ENCODE data around the gene NAGPA. TPM values are rescaled to one million over a fixed set of nuclear protein-coding genes. Genes with fewer than 3 reads are reported as not detected.

Gene NAGPA
- total RNA-seq, 1 experiment from 2014 or later = 11.7 TPM

- Histone ChIP-seq H3K27me3 (replicated peaks; ENCODE audit: insufficient read depth, low read depth, low read length, poor library complexity) (peaks cover 58% of the 10 kb centered on the region), H3K36me3 (ENCODE audit: insufficient read depth, low read length, poor library complexity, severe bottlenecking) (no peaks in the 10 kb centered on the region), H3K27ac (ENCODE audit: low read depth, low read length, poor library complexity, severe bottlenecking) (no peak overlapping the region), H3K4me1 (ENCODE audit: insufficient read depth, low read length, poor library complexity, severe bottlenecking) (no peaks in the 10 kb centered on the region), H3K9me3 (ENCODE audit: low read depth, low read length, poor library complexity, severe bottlenecking) (no peaks in the 10 kb centered on the region), H3K4me3 (ENCODE audit: low read depth, low read length, poor library complexity, severe bottlenecking) (no peak overlapping the region)
- no TSS peak for BruUV-seq (replicated peaks)
- no peak for TF ChIP-seq CTCF (conservative IDR thresholded peaks at IDR 0.05; ENCODE audit: low read depth, low read length)
- no peak for DNase-seq (ENCODE audit: low spot score)
- intact Hi-C loops (cut with micrococcal nuclease; ENCODE audit: unreplicated experiment) = no loop called here
- ChIA-PET CTCF (no interaction called here), POLR2A (ENCODE audit: low non-redundant PET) (no interaction called here)
Observed at GRCh38 chr16:4990415-4990814, 43.3 kb downstream of the NAGPA start.

GRCh38 chr16:4989391-4990006 lies 44.2 kb downstream of the NAGPA start:
- CTCF ChIA-PET = no interaction called here
- no peaks in the 10 kb centered on the region for H3K9me3 ChIP-seq (ENCODE audit: low read depth, low read length, poor library complexity, severe bottlenecking)

GRCh38 chr16:4988647-4989046 lies 45.1 kb downstream of the NAGPA start:
- no peak for DNase-seq (ENCODE audit: low spot score)
- ChIA-PET POLR2A (ENCODE audit: low non-redundant PET) (no interaction called here), CTCF (no interaction called here)

More at GRCh38 chr16:4989391-4990006, 44.2 kb downstream of the NAGPA start:
- POLR2A ChIA-PET (ENCODE audit: low non-redundant PET) = no interaction called here
- intact Hi-C loops (cut with micrococcal nuclease; ENCODE audit: unreplicated experiment) = no loop called here
- Histone ChIP-seq H3K27me3 (replicated peaks; ENCODE audit: insufficient read depth, low read depth, low read length, poor library complexity) (peaks cover 58% of the 10 kb centered on the region), H3K4me1 (ENCODE audit: insufficient read depth, low read length, poor library complexity, severe bottlenecking) (no peaks in the 10 kb centered on the region), H3K4me3 (ENCODE audit: low read depth, low read length, poor library complexity, severe bottlenecking) (no peak overlapping the region), H3K27ac (ENCODE audit: low read depth, low read length, poor library complexity, severe bottlenecking) (no peak overlapping the region), H3K36me3 (ENCODE audit: insufficient read depth, low read length, poor library complexity, severe bottlenecking) (no peaks in the 10 kb centered on the region)
- TF ChIP-seq EZH2 (IDR thresholded peaks at IDR 0.05; ENCODE audit: borderline replicate concordance, low read depth, low read length, poor library complexity, severe bottlenecking) (no peak), CTCF (conservative IDR thresholded peaks at IDR 0.05; ENCODE audit: low read depth, low read length) (no peak)
- no peak for DNase-seq (ENCODE audit: low spot score)
- no TSS peak for BruUV-seq (replicated peaks)

More at GRCh38 chr16:4988647-4989046, 45.1 kb downstream of the NAGPA start:
- Histone ChIP-seq H3K27ac (ENCODE audit: low read depth, low read length, poor library complexity, severe bottlenecking) (no peak overlapping the region), H3K4me1 (ENCODE audit: insufficient read depth, low read length, poor library complexity, severe bottlenecking) (no peaks in the 10 kb centered on the region), H3K9me3 (ENCODE audit: low read depth, low read length, poor library complexity, severe bottlenecking) (no peaks in the 10 kb centered on the region), H3K27me3 (replicated peaks; ENCODE audit: insufficient read depth, low read depth, low read length, poor library complexity) (peaks cover 58% of the 10 kb centered on the region), H3K36me3 (ENCODE audit: insufficient read depth, low read length, poor library complexity, severe bottlenecking) (no peaks in the 10 kb centered on the region), H3K4me3 (ENCODE audit: low read depth, low read length, poor library complexity, severe bottlenecking) (no peak overlapping the region)
- intact Hi-C loops (cut with micrococcal nuclease; ENCODE audit: unreplicated experiment) = no loop called here
- BruUV-seq (replicated peaks) = no TSS peak
- no peak for TF ChIP-seq EZH2 (IDR thresholded peaks at IDR 0.05; ENCODE audit: borderline replicate concordance, low read depth, low read length, poor library complexity, severe bottlenecking)
- TF ChIP-seq CTCF (conservative IDR thresholded peaks at IDR 0.05; ENCODE audit: low read depth, low read length) = no peak
